MCF 10A (cell line): ENCODE data around the gene SPATA2L. TPM values are rescaled to one million over a fixed set of nuclear protein-coding genes. Genes with fewer than 3 reads are reported as not detected.
A peak's percentile ranks its signal among the peaks of the same experiment; 100 is the strongest.

ENCODE experiments used
- BruUV-seq: library from RNA; stranded (reverse); fragments of 400-500 nt; replicated peaks from 2 replicates; lab custom pipeline; 2021; lab: Mats Ljungman, UMichigan
- CTCF ChIA-PET: fragments of 300-600 bp; sonication (Branson Sonifier 250); formaldehyde crosslinking; extraction: SDS; loops from one replicate; lab custom pipeline; 2021; ENCODE audit warnings: antibody characterized with exemption, inconsistent platforms; lab: Yijun Ruan, JAX
- POLR2A ChIA-PET: fragments of 300-600, 350-650 bp; sonication (Branson Sonifier 250); formaldehyde crosslinking; extraction: SDS; loops from one replicate; lab custom pipeline; 2020; ENCODE audit warnings: antibody characterized with exemption, inconsistent platforms; lab: Yijun Ruan, JAX
- DNase-seq: peaks from one replicate; pipeline ENCODE4 v3.0.0-alpha.2; 2018; ENCODE audit not compliant: unreplicated experiment
- H3K27ac Mint-ChIP-seq: one replicate; pipeline ENCODE4 v1.8.0; 2022; ENCODE audit warnings: mild to moderate bottlenecking, low read depth, mixed read lengths; ENCODE audit not compliant: unreplicated experiment
- H3K27me3 Mint-ChIP-seq: one replicate; pipeline ENCODE4 v1.8.0; 2022; ENCODE audit warnings: mixed read lengths; ENCODE audit not compliant: insufficient read depth, unreplicated experiment
- H3K36me3 Mint-ChIP-seq: one replicate; pipeline ENCODE4 v1.8.0; 2022; ENCODE audit warnings: mild to moderate bottlenecking, moderate library complexity, mixed read lengths; ENCODE audit not compliant: insufficient read depth, unreplicated experiment
- H3K4me1 Mint-ChIP-seq: one replicate; pipeline ENCODE4 v1.8.0; 2022; ENCODE audit warnings: mixed read lengths; ENCODE audit not compliant: insufficient read depth, unreplicated experiment
- H3K4me3 Mint-ChIP-seq: one replicate; pipeline ENCODE4 v1.8.0; 2022; ENCODE audit warnings: mild to moderate bottlenecking, moderate library complexity, mixed read lengths; ENCODE audit not compliant: unreplicated experiment
- H3K9me3 Mint-ChIP-seq: one replicate; pipeline ENCODE4 v1.8.0; 2022; ENCODE audit warnings: mixed read lengths; ENCODE audit not compliant: unreplicated experiment
- CTCF ChIP-seq: fragments of 200-600 bp; IDR thresholded peaks from one replicate; pipeline ENCODE4 v1.8.0; 2022; ENCODE audit warnings: antibody characterized with exemption, mild to moderate bottlenecking; ENCODE audit not compliant: unreplicated experiment
- intact Hi-C: fragments of 100-400 bp; cut with micrococcal nuclease; formaldehyde crosslinking; loops from 2 replicates; pipeline ENCODE4 v1.14.1; 2022
- total RNA-seq: library from RNA; stranded (reverse); gene quantifications from 2 replicates; pipeline ENCODE4 v1.2.3, GENCODE V29; 2022

SPATA2L gene
- total RNA-seq, 1 experiment from 2014 or later, result 12.5 TPM

DNA sequence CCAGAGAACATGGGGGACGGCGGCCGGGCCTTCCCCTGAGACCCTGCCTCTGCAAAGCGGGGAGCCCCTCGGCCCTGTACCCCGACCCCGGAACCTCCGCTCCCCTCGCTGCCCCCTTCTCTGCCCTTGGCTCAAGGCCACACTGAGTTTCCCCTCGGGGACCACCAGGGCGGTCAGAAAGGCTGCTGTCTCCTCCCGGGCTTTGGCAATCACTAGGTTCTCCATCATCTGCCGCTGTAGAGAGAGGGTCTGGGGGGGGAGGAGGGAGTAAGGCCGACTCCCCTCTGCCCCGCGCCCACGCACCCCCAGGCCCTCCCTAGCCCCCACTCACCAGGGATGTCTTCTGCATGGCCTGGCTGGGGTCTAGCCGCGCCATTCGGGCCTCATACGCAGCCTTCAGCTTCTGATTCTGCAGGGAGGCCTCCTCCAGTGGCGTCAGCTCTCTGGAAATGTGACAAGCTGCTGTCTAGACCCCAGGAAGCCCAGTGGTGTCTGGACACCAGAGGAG, 10.8 kb upstream of the SPATA2L start:
- intact Hi-C loops, result no loop called here
- Mint-ChIP-seq H3K4me3 (peak overlapping the region; percentile 75), H3K27ac (peak overlapping the region; percentile 19), H3K9me3 (no peaks in the 10 kb centered on the region), H3K4me1 (no peaks in the 10 kb centered on the region), H3K27me3 (no peaks in the 10 kb centered on the region), H3K36me3 (peaks cover 23% of the 10 kb centered on the region)
- BruUV-seq, result no TSS peak
- no peak for TF ChIP-seq CTCF
- DNase-seq, result peak; percentile 18
- ChIA-PET CTCF (interaction anchor here (0.5 kb wide), 1 partner anchor 134 kb away, joined by 3 read pairs; no protein-coding TSS in a partner anchor), POLR2A (interaction anchor here (0.7 to 2.4 kb wide), 5 partner anchors 8 to 136 kb away, joined by 3 to 23 read pairs (median 4); partner anchors contain the start of genes SPATA2L and VPS9D1)

DNA sequence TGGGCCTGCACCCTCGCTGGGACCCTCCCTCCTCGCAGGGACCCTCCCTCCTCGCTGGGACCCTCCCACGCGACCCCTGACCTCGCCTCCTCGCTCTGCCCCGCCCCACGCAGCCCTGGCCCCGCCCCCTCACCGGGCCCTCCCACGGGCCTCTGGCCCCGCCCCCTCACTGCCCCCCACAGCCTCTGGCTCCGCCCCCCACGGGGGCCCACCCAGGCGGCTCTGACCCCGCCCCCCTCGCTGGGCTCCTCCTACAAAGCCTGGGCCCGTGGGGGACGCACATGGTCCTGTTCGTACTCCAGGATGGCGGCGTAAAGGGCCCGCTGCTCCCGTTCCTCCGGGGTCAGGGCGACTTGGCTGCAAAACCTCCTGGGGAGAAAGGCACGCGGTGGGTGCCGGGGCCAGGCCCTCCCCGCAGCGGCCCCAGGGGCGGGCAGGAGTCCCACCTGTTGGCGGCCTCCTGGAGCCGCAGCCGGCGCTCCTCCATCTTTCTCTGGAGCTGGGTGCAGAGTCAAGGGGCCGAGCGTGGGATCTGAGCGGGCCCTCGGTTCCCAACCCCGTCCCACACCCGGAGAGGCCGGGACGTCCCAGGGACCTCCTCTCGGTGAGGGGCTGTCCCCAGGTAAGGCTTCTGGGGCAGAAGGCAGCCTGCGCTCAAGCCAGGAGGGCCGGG, 10.2 kb upstream of the SPATA2L start:
- no peaks in the 10 kb centered on the region for H3K9me3 Mint-ChIP-seq
- DNase-seq, result peak; percentile 83
- H3K36me3 Mint-ChIP-seq, result peaks cover 21% of the 10 kb centered on the region
- CTCF ChIA-PET, result interaction anchor here (0.5 kb wide), 1 partner anchor 135 kb away, joined by 3 read pairs; no protein-coding TSS in a partner anchor
- peak overlapping the region; percentile 19 for H3K27ac Mint-ChIP-seq
- no peak for TF ChIP-seq CTCF
- BruUV-seq, result TSS peak; percentile 68
- peak overlapping the region; percentile 75 for H3K4me3 Mint-ChIP-seq
- intact Hi-C loops, result no loop called here
- H3K27me3 Mint-ChIP-seq, result no peaks in the 10 kb centered on the region
- H3K4me1 Mint-ChIP-seq, result no peaks in the 10 kb centered on the region
- POLR2A ChIA-PET, result interaction anchor here (0.7 to 2.4 kb wide), 3 partner anchors 8 to 136 kb away, joined by 3 to 23 read pairs (median 4); partner anchors contain the start of genes SPATA2L and VPS9D1

GRCh38 chr16:89710709-89711564, 9.4 kb upstream of the SPATA2L start:
- H3K9me3 Mint-ChIP-seq, result no peaks in the 10 kb centered on the region
- DNase-seq, result no peak
- no TSS peak for BruUV-seq
- ChIA-PET POLR2A (interaction anchor here (0.6 to 2.4 kb wide), 5 partner anchors 9 to 24 kb away, joined by 3 to 23 read pairs (median 4); partner anchors contain the start of genes CDK10, SPATA2L and VPS9D1), CTCF (interaction anchor here (0.5 kb wide), 1 partner anchor 710 kb away, joined by 3 read pairs; no protein-coding TSS in a partner anchor)
- H3K4me3 Mint-ChIP-seq, result peak overlapping the region; percentile 75
- no peak overlapping the region for H3K27ac Mint-ChIP-seq
- intact Hi-C loops, result no loop called here
- H3K4me1 Mint-ChIP-seq, result no peaks in the 10 kb centered on the region
- no peak for TF ChIP-seq CTCF
- peaks cover 21% of the 10 kb centered on the region for H3K36me3 Mint-ChIP-seq
- no peaks in the 10 kb centered on the region for H3K27me3 Mint-ChIP-seq
